ENCODE measurements around the gene SLC38A10. TPM values are rescaled to one million over a fixed set of nuclear protein-coding genes. Genes with fewer than 3 reads are reported as not detected.

Gene SLC38A10
- total RNA-seq, 1 donor from 2014 or later = 94.4 TPM

GRCh38 chr17:81277946-81278693 is 17.0 kb downstream of the SLC38A10 start:
- DNase-seq (ENCODE audit: low spot score) = no peak

DNA sequence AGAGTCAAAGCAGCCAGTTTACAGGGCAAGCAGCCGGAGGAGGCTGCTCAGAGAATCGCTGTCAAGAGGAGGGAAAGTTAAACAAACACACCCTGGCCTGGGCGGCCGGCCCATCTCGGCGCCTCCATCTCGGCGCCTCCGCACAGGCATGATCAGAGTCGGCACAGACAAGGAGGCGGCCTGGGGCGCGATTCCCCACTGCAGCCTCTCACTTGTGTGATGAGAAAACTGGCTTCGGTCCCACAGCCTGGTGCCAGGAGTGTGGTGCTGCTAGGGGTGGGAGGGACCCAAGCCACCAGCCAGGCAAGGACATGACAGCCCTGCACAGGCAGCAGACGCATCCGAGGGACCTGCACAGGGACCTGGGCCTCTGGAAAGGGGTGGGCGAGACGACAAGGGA is 17.7 kb downstream of the SLC38A10 start:
- peak; percentile 71 for DNase-seq (ENCODE audit: low spot score)

DNA sequence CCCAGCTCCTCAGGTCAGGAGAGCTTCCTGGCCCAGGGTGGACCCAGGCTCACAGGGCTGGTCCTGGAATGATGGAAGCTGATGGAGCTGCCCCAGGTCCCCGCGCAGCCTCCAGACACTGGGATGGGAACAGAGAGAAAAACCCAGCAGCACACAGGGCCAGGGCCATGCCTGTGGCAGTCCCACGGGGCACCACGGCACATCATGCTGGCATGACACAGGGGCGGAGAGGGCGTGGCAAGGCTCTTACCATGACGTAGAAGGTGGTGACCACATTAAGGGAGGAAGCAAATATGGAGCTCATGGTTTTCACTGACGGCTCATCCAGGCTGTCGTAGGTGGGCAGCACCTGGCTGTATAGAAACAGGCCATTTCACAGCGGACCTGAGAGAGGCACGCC is 18.3 kb downstream of the SLC38A10 start:
- no peak for DNase-seq (ENCODE audit: low spot score)

GRCh38 chr17:81274471-81274855 is 20.6 kb downstream of the SLC38A10 start:
- DNase-seq (ENCODE audit: low spot score) = no peak

DNA sequence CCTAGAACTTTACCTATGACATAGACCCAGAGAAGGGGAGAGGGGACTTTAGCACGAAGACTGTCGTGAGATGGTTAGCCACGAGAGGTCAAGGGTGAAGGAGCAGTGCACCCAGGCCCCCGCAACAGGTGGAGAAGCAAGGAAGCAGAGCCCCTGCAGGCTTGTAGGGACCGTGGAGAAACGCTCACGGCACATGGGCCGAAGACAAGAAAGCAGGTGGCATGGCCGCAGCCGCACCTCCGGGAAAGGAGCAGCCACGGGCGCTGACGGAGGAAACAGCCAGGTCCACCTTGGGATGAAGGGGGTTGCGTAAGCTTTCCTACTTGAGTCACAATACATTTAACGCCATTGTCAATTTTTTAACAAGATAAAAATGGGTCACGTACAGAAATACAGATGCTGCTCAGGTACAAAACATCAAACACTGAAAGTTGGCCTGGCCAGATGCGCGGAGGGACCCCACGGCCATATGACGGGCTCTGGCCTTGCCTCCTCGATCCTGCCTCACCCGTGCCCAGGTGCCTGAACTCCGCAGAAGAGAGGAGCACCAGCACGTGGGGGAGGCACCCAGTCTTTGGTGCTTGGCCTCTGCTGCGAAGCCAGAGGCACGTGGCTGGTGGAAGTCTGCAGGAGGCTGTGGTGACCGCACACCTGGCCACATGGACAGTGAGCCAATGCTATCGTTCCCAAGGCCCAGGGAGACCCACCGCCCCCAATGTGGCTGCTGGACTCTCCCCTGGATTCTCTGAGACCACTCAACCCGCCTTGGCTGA is 21.2 kb downstream of the SLC38A10 start:
- no peak for DNase-seq (ENCODE audit: low spot score)

- no peak for DNase-seq (ENCODE audit: low spot score)
Observed at GRCh38 chr17:81272616-81273015, 22.5 kb downstream of the SLC38A10 start.

DNA sequence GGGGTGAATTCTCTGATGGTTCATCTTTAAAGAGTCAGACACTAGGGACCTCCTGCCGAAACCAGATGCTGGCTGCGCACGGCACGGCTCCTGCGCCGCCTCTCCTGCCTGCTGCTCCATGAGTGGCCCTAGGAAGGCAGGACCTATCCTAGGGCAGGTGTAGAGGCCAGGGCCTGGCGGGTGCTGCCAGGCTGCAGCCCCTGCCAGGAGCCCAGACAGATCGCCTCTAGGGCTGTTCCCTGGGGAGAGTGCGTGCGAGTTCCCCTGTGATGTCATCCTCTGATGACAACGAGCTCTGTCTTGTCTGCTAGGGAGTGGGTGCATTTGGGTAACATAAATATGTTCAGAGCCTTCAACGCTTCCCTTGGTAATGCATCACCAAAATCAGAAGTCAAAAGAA is 23.9 kb downstream of the SLC38A10 start:
- DNase-seq (ENCODE audit: low spot score) = no peak

DNA sequence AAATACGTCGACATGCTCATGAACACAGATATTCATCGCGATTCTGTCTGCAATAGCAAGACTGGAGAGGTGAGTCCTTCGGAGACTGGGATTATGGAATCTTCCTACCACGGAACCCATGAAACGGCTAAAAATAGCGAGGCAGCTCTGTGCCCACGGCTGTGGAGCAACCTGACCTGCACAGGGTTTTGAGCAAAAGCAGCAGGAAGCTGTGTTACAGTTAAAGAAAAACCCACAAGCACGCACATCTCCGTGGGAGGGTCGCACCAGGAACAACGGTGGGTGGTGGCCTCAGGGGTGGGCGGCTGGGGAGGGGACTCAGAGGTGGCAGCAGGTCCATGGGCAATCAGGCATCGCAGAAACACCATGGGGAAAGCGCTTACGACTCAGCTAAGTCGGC is 24.8 kb downstream of the SLC38A10 start:
- DNase-seq (ENCODE audit: low spot score) = no peak

- DNase-seq (ENCODE audit: low spot score) = no peak
Observed at GRCh38 chr17:81267390-81268067, 27.6 kb downstream of the SLC38A10 start.

DNA sequence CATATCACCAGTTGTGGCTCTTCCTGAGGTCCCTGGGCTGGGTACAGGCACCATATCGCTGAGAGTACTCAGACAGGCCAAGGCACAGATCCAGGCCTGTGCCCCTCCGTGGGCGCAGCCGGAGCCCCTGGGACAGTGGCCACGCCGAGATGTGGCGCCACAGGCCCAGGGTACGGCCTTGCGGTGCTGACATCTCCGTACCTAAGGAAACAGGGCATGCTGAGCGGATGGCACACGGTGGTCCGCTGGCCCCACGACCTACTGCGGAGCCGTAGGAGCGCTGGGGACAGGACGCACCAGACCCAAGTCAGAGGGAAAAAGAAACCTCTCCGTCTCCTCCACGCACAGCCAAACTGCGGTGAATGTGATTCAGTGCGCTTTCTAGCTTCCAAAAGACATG is 29.5 kb downstream of the SLC38A10 start:
- no peak for DNase-seq (ENCODE audit: low spot score)

DNA sequence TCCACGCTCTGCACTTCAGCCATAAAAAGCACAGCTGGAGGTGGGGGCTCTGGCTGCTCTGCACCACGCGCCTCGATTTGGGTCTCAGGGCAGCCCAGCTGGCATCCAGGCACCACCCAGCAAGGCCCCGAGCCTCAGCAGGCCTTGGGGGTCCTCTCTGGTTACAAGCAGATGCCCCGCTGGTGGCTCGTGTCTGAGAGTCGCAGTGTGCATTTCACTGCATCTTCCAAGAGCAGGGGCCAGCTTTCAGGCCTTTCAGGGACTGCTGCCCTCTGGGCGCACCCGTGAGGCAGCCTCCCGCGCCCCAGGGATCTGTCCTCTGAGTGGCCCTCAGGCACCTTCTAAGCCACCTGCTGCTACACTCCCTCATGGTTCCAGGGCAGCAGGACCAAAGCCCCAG is 30.5 kb downstream of the SLC38A10 start:
- no peak for DNase-seq (ENCODE audit: low spot score)

GRCh38 chr17:81263371-81264181 is 31.5 kb downstream of the SLC38A10 start:
- DNase-seq (ENCODE audit: low spot score) = no peak

- no peak for DNase-seq (ENCODE audit: low spot score)
Observed at GRCh38 chr17:81261582-81262336, 33.3 kb downstream of the SLC38A10 start.

- no peak for DNase-seq (ENCODE audit: low spot score)
Observed at GRCh38 chr17:81261096-81261495, 34.0 kb downstream of the SLC38A10 start.

- no peak for DNase-seq (ENCODE audit: low spot score)
Observed at GRCh38 chr17:81260641-81261040, 34.5 kb downstream of the SLC38A10 start.

- no peak for DNase-seq (ENCODE audit: low spot score)
Observed at GRCh38 chr17:81260171-81260570, 34.9 kb downstream of the SLC38A10 start.

DNA sequence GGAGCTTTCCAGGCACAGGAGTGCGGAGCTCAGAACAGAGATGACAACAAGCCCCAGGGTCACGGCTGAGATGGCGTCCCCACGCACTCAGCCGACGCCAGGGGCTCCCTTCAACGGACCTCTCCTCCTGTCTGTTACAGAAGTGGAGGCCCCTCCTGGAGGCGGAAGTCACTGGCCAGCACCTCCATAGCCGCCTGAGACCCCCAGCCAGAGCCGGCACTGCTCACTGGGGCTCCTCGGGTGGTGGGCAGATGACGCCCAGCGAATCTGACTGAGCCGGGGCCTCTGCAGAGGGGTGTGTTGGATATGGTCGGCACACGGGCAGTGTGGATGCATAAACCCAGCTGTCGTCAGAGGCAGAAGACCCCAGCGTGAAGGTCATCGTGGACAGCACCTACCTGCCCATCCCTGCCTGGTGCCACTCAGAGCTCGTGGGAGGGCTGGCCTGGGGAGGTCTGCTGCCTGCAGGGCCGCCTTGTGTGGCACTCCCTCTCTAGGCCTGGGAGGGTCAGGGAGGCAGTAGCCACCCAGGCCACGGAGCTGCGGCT is 36.0 kb downstream of the SLC38A10 start:
- DNase-seq (ENCODE audit: low spot score) = no peak

DNA sequence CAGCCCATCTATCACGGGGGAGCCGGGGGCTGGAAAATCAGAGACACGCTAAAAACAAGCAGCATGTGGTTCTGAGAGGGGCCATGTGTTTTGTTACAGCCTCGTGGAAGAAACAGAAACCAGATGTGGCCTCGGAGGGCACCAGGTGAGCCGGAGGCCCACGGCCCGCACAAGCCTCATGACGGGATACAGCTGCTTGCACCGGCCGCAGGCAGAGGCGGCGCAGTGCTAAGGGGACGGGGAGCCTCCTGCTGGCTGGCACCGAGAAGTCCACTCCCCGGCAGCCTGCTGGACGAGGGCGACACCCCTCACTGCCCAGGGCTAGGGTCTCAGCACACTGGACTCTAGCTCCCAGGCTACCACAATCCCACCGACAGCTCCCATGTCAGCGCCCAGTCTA is 36.8 kb downstream of the SLC38A10 start:
- no peak for DNase-seq (ENCODE audit: low spot score)

DNA sequence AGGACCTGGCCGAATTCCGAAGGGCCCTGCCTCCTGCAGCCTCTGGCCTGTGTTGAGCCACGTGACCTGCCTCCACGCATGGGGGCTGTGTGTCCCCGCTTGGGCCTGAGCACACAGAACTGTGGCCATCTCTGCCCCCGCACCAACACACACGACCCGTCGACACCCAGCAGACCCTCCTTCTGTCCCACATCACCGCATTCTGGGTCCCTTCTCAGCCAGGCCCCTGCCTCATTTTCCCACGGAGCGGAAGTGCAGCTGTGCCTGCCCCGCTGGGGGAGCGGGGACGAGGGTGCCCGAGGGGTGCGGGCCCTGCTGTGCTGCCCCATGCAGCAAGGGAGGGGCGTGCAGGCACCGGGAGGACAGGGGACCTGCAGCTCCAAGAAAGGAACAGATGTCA is 37.6 kb downstream of the SLC38A10 start:
- DNase-seq (ENCODE audit: low spot score) = no peak

GRCh38 chr17:81256616-81257015 is 38.5 kb downstream of the SLC38A10 start:
- DNase-seq (ENCODE audit: low spot score) = no peak

All from ureter (tissue), 1 donor.